ENCODE measurements around the gene RAB40A.
A peak's percentile ranks its signal among the peaks of the same experiment; 100 is the strongest.

Gene RAB40A

DNA sequence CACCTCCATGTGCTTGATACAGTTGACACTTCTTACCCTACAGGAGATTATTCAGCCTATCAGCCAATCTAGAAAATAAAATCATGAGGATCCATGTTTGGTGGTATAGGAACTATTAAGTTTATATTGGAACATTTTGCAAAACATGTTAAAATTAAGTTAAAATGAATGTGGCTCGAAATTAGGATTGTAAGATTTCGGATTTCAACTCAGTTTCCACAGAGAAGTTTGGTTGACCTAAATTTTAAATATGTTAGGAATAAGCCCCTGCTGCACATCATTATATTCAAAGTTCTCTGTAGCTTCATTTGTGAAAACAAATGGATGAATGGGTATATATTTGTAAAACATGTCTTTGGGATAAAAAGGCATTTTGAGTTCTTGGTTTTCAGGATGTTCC, at the start of gene RAB40A:
RAB40A (minus strand) TSS at position 101 of the 400 bp plus-strand sequence. CDS start 18,733 bp downstream, outside the sequence.
- no peak for DNase-seq (ENCODE audit: low spot score)

DNA sequence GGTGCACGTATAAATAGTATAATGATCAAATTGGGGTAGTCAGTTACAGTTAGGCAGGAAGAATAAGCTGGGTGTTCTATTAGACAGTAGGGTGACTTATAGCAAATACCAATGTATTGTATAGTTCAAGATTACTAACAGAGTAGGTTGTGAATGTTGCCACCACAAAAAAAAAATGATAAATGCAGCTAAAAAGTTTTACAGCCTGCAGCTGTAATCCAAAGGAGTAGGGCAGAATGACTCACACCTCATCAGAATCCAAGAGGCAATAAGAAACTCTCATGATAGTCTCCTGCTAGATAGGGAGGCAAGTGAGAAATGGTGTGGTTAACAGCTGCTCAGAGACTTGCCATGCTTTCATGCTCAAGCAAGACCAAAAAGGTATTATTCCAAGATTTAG, 46.5 kb upstream of the RAB40A start:
- DNase-seq (ENCODE audit: low spot score) = no peak

DNA sequence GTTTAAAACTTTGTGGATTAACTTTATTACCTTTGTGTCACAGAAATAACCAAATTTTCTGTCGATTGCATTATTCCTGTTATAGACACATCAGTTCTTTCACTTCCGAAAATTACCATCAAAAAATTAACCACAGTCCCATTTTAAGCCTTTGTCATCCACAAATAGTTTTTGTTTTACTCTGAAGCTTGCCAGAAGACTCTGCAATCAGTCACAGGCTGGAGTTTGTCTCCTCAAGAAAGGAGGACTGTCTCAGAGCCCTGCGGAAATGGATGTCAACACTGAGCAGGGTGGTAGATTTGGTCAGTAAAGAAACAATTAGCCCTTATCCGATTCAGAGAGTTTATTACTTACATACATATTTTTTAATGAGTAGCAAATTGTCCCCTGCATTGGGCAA, 45.9 kb upstream of the RAB40A start:
- no peak for DNase-seq (ENCODE audit: low spot score)

DNA sequence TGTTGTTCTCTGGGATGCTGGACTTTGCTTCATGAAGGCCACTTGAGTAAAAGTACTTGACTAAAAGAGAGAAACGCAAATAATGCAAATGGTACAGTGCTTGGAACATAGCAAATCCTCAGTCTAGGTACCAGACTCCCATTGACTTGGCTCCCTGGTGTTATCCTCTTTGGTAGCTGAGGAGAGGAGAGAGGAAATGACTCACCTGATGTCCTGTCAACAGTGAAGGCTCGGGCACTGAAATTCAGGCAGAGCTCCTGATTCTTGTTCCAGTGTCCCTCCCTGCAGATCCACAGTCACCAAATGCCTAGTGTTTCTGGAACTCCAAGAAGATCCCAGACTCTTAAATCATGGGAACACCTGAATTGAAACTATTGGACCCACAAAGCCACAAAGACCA, 43.5 kb upstream of the RAB40A start:
- DNase-seq (ENCODE audit: low spot score) = no peak

DNA sequence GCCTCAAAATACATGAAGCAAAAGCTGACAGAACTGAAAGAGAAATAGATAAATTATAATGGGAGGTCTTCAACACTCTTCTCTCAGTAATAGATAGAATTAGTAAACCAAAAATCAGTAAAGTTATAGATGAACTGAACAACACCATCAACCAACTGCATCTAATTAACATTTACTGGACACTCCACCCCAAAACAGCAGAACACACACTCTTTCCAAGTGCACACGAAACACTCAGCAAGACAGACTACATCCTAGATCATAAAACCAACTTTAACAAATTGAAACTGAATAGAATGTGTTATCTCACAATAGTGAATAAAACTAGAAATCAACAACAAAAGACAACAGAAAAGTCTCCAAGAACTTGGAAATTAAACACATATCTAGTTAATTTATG, 41.0 kb upstream of the RAB40A start:
- DNase-seq (ENCODE audit: low spot score) = no peak

DNA sequence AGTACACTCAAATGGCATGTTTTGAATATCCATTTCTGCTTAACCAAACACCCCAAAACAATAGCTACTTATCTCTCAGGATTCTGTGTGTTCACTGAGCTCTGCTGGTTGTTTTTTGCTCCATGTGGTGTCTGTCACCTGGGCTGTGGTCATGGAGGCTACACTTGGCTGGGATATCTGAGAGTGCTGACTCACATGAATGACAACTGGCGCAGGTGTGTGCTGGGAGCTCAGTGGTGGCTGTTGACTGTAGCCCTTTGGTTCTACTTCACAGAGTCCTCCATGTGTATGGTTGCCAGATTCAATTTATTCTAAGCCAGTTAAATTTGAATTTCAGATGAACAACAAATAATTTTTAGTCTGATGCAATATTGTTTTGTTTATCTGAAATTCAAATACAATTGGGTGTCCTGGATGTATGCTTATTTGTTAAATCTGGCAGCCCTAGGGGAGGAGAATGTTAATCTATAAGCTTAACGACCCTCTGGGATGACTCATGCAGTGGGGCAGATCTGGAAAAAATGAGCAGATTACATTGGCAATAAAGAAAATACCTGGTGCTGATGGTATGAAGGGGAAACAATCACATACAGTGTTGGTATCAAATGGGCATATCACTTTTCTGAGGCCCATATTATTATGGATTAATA, 37.8 kb upstream of the RAB40A start:
- DNase-seq (ENCODE audit: low spot score) = no peak

DNA sequence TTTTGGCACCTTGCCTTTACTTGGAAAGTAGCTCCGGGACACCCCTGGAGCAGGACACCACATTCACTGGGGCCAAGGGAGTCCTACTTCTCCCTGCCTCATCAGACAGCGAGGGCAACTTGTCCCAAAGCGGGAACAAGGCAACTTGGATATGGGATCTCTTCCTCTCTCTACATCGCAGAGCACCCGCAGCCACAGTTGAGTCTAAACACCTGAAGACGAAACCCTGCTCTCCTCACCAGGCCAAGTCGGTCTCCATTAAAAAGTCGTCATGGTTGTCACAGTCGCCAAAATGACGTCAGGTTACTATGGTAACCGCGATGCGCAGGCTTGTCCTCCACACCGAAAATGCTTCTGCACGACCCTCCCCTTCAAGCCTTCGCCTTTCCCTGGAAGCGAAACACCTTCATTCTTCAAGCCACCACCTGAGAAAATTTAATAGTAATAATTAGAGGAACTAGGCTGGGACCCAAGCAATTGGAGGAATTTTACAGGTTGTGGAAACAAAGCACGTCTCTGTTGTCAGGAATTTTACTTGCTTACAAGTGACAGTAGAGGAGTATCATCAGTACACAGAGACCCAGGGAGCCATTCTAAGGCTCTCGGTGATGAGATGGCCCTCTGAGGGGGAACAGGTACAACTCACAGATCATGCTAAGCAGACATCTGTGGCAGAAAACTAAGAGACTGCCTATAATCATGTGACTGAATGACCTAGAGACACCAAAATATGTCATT, 35.6 kb upstream of the RAB40A start:
- DNase-seq (ENCODE audit: low spot score) = no peak

DNA sequence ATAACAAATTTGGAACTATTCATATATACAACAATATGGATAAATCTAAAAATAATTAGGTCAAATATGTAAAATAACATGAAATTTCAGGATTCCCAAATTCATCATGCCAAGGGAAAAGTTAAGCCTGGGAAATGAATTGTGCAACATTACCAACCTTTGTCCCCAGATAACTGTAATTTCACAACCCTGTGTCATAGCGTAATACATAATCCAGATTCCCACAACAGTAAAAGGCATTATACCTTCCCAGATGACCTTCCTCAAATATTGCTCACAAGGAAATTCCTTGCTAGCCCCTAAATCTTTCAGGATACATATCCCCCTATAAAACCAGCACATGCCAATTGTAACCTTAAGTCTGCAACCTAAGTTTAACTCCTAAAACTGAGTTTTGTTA, 32.9 kb upstream of the RAB40A start:
- peak; percentile 5 for DNase-seq (ENCODE audit: low spot score)

GRCh38 chrX:103550415-103551051, 31.2 kb upstream of the RAB40A start:
- no peak for DNase-seq (ENCODE audit: low spot score)

DNA sequence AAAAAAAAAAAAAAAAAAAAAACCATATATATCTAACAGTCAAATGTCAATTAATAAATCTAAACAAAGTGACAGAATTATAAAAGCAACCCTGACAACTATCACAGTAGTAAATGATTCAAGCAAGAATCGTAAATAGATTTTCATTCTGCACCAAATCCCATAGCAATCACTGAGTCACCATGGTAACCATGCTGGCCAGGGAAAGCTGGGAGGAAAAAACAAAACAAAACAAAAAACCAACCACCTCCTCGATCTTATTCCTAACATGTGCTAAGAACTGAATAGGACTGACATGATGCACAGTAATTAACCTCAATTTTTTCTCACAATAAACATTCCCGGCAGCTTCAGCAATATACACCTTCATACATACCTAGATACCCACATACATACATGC, 30.6 kb upstream of the RAB40A start:
- DNase-seq (ENCODE audit: low spot score) = no peak

DNA sequence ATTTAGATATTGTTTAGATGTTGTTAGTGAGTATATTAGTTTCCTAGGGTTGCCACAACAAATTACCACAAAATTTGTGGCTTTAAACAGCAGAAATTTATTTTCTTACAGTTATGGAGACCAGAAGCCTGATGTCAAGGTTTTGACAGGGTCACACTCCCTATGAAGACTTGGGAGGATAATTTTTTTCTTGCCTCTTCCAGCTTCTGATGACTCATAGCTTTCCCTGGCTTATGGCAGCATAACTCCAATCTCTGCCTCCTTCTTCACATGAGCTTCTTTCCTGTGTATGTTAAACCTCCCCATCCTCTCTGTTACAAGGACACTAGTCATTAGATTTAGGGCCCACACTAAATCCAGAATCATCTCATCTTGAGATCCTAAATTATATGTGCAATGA, 20.9 kb upstream of the RAB40A start:
- no peak for DNase-seq (ENCODE audit: low spot score)

- DNase-seq (ENCODE audit: low spot score) = no peak
Observed at GRCh38 chrX:103539695-103540094, 20.4 kb upstream of the RAB40A start.

DNA sequence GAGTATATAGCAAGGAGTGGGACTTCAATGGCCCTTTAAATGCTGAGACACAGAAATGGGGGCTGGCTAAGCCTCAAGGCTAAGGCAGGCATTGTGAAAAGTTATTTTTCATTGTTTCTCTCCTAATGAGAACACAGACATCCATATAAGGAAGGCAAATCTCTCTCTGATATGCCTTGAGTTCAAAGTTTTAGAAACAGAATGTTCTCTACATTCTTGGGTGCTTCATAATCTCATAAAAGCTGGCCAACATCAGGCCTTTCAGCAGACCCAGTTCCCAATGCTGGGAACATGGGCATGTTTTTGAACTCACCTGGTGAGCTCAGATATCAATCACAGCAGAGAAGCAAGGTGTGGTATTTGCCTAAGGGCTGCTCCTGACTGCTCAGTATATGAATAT, 19.4 kb upstream of the RAB40A start:
- DNase-seq (ENCODE audit: low spot score) = no peak

- no peak for DNase-seq (ENCODE audit: low spot score)
Observed at GRCh38 chrX:103537871-103538387, 18.6 kb upstream of the RAB40A start.

DNA sequence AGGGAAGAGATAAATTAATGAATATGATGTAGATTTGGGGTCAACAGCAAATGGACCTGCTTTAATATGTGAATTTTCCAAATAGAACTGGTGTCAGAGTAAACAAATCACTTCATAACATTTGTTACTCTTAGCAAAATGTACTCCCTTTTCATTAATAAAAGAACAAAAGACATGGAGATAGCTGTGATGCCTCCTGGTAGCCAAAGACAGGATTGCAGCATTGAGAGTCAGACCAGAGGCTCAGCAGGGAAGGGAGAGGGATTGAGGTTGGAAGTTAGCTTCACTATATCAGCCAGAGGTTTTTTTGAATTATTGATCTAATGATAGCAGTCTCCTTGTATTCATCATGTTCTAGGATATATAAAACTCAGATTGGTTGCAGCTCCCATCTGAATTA, 17.4 kb upstream of the RAB40A start:
- no peak for DNase-seq (ENCODE audit: low spot score)

- DNase-seq (ENCODE audit: low spot score) = no peak
Observed at GRCh38 chrX:103536071-103536470, 16.8 kb upstream of the RAB40A start.

DNA sequence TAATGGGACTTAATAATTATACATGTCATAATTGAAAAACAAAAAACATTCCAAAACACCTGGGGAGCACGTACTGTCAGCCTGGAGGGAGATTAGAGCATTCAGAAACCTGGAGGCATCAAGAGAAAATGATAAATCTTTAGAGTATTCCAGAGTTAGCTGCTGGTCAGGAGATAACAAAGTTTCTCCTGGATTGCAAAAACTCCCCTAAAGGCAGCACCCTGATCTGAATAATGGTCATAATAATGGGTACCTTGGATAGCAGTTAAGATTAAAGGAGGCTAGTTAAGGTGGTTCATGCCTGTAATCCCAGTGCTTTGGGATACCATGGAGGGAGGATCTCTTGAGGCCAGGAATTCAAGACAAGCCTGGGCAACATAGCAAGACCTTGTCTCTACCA, 15.9 kb upstream of the RAB40A start:
- DNase-seq (ENCODE audit: low spot score) = no peak

DNA sequence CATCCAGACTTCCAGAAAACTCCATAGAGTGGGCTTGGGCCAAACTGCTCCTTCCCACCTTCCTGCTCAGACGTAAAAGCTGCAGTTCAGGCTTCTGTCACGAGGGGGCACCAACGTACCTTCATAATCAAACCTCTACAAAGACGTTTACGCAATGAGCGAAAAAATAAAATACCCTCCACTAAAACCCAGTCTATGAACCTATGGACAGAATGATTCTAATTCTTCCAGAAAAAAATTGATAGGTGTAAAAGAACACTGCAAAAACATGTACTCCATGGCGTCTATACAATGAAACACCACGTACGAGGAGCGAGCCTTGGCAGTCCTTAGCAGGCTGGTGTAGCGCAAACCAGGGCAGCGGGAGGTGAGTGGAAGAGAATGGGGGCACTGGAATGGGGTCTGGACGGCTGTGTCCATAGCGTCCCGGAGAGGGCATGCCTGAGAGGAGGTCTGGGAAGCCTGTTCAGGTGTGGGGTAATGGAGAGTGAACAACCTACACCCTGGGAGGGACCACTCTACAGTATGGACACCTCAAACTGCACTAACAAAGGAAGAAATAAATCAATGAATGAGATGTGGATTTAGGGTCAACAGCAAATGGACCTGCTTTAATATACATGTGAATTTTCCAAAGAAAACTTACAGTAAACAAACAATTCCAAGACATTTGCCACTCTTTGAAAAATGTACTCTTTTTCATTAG, 14.4 kb upstream of the RAB40A start:
- DNase-seq (ENCODE audit: low spot score) = no peak

- no peak for DNase-seq (ENCODE audit: low spot score)
Observed at GRCh38 chrX:103531002-103531401, 11.7 kb upstream of the RAB40A start.

GRCh38 chrX:103530545-103530944, 11.3 kb upstream of the RAB40A start:
- DNase-seq (ENCODE audit: low spot score) = no peak

DNA sequence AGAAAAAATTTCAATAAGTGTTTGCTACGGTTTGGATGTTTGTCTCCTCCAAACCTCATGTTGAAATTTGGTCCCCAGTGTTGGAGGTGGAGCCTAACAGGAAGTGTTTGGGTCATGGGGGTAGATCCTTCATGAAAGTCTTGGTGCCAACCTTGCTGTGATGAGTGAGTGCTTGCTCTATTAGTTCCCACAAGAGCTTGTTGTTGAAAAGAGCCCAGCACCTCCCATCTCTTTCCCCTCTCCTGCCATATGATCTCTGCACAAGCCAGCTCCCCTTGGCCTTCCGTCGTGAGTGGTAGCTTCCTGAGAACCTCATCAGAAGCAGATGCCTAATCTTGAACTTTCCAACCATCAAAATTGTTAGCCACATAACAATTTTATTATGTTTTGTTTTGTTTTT, 10.3 kb upstream of the RAB40A start:
- no peak for DNase-seq (ENCODE audit: low spot score)

GRCh38 chrX:103524747-103525146, 5.5 kb upstream of the RAB40A start:
- DNase-seq (ENCODE audit: low spot score) = no peak

GRCh38 chrX:103523605-103524004, 4.3 kb upstream of the RAB40A start:
- no peak for DNase-seq (ENCODE audit: low spot score)
